ENCODE data around the gene GALNTL6. TPM values are rescaled to one million over a fixed set of nuclear protein-coding genes. Genes with fewer than 3 reads are reported as not detected.

The GALNTL6 gene
- total RNA-seq, 4 donors from 2014 or later: not detected

GRCh38 chr4:171876636-171877035 lies 63.4 kb downstream of the GALNTL6 start:
- no peak for TF ChIP-seq CTCF (IDR thresholded peaks at IDR 0.05; ENCODE audit: low read depth)

DNA sequence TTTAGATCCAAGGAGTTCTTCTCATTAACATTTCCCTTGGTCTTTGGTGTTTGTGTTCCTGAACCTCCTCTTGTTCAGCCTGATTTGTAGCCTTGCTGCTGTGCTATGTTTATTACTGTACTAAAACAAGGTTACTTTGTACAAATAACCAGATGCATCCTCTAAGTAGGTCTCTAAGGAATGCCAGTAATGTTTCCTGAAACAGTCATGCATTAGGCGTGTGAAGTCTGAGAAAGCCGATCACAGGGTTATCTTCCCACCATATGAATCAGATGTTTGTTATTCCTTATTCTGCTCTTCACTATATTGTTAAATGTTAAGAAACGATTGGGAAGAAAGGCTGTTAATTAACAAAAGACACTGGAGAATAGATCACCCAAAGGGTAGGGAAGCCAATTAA lies 66.9 kb downstream of the GALNTL6 start:
- no peak for TF ChIP-seq CTCF (IDR thresholded peaks at IDR 0.05; ENCODE audit: low read depth)

DNA sequence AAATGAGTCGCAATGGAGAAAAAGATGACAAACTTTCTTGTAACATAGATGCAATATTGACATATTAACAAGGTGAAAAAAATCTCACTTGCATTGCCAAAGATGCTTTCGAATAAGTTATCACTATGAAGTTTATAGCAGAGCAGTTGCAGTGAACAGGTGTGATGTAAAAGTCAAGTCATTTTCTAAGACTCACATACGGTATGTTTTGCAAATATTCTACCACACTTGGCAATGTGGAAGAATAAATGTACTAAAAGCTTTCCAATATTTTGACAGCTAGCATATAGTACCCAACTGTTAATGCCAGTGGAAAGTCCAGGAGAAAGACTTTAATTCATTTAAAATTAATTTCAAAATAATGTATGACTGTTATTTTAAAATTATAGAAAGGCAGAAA lies 76.5 kb downstream of the GALNTL6 start:
- TF ChIP-seq CTCF (IDR thresholded peaks at IDR 0.05; ENCODE audit: low read depth): no peak

DNA sequence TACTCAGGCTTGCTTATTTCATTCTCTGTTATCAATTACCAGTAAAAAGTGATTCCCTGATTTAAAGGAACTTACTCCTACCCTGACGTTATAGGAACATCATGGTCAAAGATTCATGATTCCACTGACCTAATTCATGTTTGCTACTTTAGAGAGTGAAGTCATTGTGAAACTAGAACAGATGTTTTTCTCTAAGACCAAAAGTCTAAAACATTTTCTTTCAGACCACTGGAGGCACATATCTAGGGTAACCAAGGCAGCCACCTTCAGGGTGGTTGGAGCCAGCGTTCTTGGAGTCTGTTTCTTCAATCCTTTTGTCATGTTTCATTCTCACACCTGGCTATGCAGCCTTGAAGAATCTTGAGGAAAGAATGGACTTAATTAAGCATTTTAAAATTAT lies 77.8 kb downstream of the GALNTL6 start:
- no peak for TF ChIP-seq CTCF (IDR thresholded peaks at IDR 0.05; ENCODE audit: low read depth)

- TF ChIP-seq CTCF (IDR thresholded peaks at IDR 0.05; ENCODE audit: low read depth): no peak
Measured at GRCh38 chr4:171896426-171896825, 83.2 kb downstream of the GALNTL6 start.

- TF ChIP-seq CTCF (IDR thresholded peaks at IDR 0.05; ENCODE audit: low read depth): no peak
Measured at GRCh38 chr4:171919314-171919713, 106.1 kb downstream of the GALNTL6 start.

DNA sequence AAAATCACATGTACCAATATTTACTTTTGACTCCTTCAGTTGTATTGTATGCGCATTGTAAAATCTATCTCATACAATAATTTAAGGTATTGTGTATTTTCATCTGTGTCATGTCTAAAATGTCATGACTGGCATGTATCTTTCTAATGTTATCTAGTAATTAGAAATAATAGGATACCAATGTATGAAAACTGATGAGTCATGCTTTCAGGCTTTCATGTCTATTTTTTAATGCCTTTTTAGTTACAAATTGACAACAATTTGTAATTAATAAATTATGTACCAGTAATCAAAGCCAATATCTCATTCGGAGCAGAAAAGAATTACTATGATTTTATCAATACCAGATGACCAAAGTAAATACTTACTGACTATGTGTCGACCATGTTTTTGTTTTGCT lies 107.7 kb downstream of the GALNTL6 start:
- TF ChIP-seq CTCF (IDR thresholded peaks at IDR 0.05; ENCODE audit: low read depth): no peak
